Testis (tissue), 3 donors: ENCODE results near the gene GAPVD1. TPM values are rescaled to one million over a fixed set of nuclear protein-coding genes. Genes with fewer than 3 reads are reported as not detected.

ENCODE experiments used
- DNase-seq: peaks from one replicate; pipeline ENCODE4 v3.0.0-alpha.2; 2019
- H3K27ac ChIP-seq, 2 donors: fragments of 200-600 bp; sonication (generic); one replicate each; pipeline ENCODE4 v1.5.1; 2019
- H3K27me3 ChIP-seq: fragments of 200-600 bp; sonication (generic); one replicate; pipeline ENCODE4 v1.5.1; 2019
- H3K36me3 ChIP-seq: fragments of 200-600 bp; sonication (generic); one replicate; pipeline ENCODE4 v1.5.1; 2017; ENCODE audit warnings: low read depth; ENCODE audit errors: missing control alignments
- H3K4me1 ChIP-seq: fragments of 200-600 bp; sonication (generic); one replicate; pipeline ENCODE4 v1.5.1; 2019
- H3K4me3 ChIP-seq, 2 donors: fragments of 200-600 bp; sonication (generic); one replicate each; pipeline ENCODE4 v1.5.1; 2017 to 2019
- H3K9me3 ChIP-seq: fragments of 200-600 bp; sonication (generic); one replicate; pipeline ENCODE4 v1.5.1; 2017
- POLR2A ChIP-seq: fragments of 450-650 bp; IDR thresholded peaks from one replicate; pipeline ENCODE4 v1.6.1; 2017; ENCODE audit warnings: antibody characterized with exemption, mild to moderate bottlenecking, moderate library complexity
- WGBS, 2 donors: methylation state at CpG; one replicate each; pipeline ENCODE4 v1.1.5; 2018; 5-methylcytosine and 5-hydroxymethylcytosine counted together
- intact Hi-C: fragments of 100-400 bp; cut with DNase I; formaldehyde crosslinking; loops from one replicate; pipeline ENCODE4 v1.15.1; 2023; ENCODE audit warnings: low total_unique reads
- polyA plus RNA-seq: library from polyadenylated mRNA; stranded (reverse); fragments of 350-450 nt; fragmentation: Illumina TruSeq; extraction: RNeasy Lipid Tissue Mini Kit (QIAGEN cat#74804); gene quantifications from one replicate; pipeline ENCODE4 v1.2.3, GENCODE V29; 2014; ENCODE audit warnings: low read depth, low replicate concordance; ENCODE audit not compliant: insufficient read depth
- total RNA-seq, 2 donors: library from RNA; depleted of rRNA; stranded (reverse); fragments of >200 nt; gene quantifications; one replicate each; pipeline ENCODE4 v1.2.3, GENCODE V29; 2016
- TF ChIP-seq, protein P1 (sequence below), 3 experiments: fragments of 450-650 bp in 2 of 3; fragments of 200-600 bp in 1 of 3; sonication (generic) in 1 of 3; IDR thresholded peaks; one replicate each; pipeline ENCODE4 v1.5.1; 2016 to 2019; ENCODE audit warnings: antibody characterized with exemption in 3 of 3, mild to moderate bottlenecking in 2 of 3, moderate library complexity in 1 of 3

GAPVD1 gene
- total and polyA plus RNA-seq, 3 donors from 2014 or later, result 76.9 to 82.3 (median 80.0) TPM

GRCh38 chr9:125238915-125239446 is 22.6 kb upstream of the GAPVD1 start:
- peaks cover 34% of the 10 kb centered on the region for H3K4me1 ChIP-seq

DNA sequence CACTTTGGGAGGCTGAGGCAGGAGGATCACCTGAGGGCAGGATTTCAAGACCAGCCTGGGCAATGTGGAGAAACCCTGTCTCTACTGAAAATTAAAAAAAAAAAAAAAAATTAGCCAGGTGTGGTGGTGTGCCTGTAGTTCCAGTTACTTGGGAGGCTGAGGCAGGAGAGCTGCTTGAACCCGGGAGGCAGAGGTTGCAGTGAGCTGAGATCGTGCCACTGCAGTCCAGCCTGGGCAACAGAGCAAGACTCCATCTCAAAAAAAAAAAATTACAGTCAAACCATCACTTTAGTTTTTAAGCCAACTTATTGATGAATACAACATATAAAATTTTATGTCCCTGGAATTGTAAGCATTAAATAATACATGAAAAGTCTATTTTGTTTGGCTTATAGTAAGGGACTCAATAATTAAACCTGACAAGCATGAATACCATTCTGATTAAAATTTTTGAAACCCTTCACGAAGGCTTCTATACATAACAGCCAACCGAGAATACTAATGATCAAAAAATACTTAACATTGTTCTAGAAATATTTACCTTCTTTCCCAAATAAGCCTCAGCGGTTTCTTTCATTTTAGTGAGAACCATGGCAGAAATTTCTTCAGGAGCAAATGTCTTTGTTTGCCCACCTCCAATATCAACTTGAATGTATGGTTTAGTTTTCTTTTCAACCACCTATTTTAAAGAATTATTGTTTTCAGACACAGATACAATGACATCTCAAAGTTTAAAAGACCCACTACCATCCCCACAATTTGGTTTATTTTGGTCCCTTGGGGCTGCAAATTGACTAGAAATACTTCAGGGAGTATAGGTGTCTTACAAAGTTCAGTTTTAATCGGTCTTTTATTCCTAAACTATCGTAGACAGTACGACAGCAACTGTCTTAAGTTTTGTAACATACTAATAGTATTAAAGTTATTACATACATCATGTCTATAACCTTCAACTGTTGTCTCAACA is 21.7 kb upstream of the GAPVD1 start:
- H3K36me3 ChIP-seq, result peaks cover 4% of the 10 kb centered on the region
- no peak for TF ChIP-seq POLR2A
- TF ChIP-seq, protein P1, sequence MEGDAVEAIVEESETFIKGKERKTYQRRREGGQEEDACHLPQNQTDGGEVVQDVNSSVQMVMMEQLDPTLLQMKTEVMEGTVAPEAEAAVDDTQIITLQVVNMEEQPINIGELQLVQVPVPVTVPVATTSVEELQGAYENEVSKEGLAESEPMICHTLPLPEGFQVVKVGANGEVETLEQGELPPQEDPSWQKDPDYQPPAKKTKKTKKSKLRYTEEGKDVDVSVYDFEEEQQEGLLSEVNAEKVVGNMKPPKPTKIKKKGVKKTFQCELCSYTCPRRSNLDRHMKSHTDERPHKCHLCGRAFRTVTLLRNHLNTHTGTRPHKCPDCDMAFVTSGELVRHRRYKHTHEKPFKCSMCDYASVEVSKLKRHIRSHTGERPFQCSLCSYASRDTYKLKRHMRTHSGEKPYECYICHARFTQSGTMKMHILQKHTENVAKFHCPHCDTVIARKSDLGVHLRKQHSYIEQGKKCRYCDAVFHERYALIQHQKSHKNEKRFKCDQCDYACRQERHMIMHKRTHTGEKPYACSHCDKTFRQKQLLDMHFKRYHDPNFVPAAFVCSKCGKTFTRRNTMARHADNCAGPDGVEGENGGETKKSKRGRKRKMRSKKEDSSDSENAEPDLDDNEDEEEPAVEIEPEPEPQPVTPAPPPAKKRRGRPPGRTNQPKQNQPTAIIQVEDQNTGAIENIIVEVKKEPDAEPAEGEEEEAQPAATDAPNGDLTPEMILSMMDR (IDR thresholded peaks at IDR 0.05), result no peak
- intact Hi-C loops, result loop anchor here (10.0 kb wide), 1 partner anchor 375 kb away; the partner anchor contains the start of genes ARPC5L and RPL35
- no peak for DNase-seq
- no peaks in the 10 kb centered on the region for H3K9me3 ChIP-seq
- no peaks in the 10 kb centered on the region for H3K27me3 ChIP-seq
- 28 to 29% methylated on average over 8 of the region's 8 CpGs for WGBS, 2 donors
- peak overlapping the region; percentile 60 to 87 for H3K27ac ChIP-seq
- H3K4me3 ChIP-seq, result peak overlapping the region; percentile 80 to 82
- H3K4me1 ChIP-seq, result peaks cover 34% of the 10 kb centered on the region

More at GRCh38 chr9:125238915-125239446, 22.6 kb upstream of the GAPVD1 start:
- Histone ChIP-seq H3K36me3 (peaks cover 4% of the 10 kb centered on the region), H3K27ac (no peak overlapping the region), H3K4me3 (no peak overlapping the region), H3K27me3 (no peaks in the 10 kb centered on the region), H3K9me3 (no peaks in the 10 kb centered on the region)
- WGBS, 2 donors, result 89 to 91% methylated on average over 14 of the region's 14 CpGs
- TF ChIP-seq POLR2A, result no peak
- TF ChIP-seq, protein P1 (IDR thresholded peaks at IDR 0.05), result no peak
- no peak for DNase-seq
- intact Hi-C loops, result no loop called here

GRCh38 chr9:125240649-125240999 is 21.0 kb upstream of the GAPVD1 start:
- Histone ChIP-seq H3K9me3 (no peaks in the 10 kb centered on the region), H3K4me3 (peak overlapping the region; percentile 80 to 82), H3K27ac (peak overlapping the region; percentile 60 to 87), H3K4me1 (peaks cover 34% of the 10 kb centered on the region), H3K27me3 (no peaks in the 10 kb centered on the region), H3K36me3 (peaks cover 3% of the 10 kb centered on the region)
- intact Hi-C loops, result loop anchor here (10.0 kb wide), 1 partner anchor 376 kb away; the partner anchor contains the start of genes ARPC5L and RPL35
- TF ChIP-seq, protein P1 (IDR thresholded peaks at IDR 0.05), result no peak
- no peak for TF ChIP-seq POLR2A
- 0 to 1% methylated on average over 20 to 33 of the region's 33 CpGs for WGBS, 2 donors
- peak; percentile 46 for DNase-seq

DNA sequence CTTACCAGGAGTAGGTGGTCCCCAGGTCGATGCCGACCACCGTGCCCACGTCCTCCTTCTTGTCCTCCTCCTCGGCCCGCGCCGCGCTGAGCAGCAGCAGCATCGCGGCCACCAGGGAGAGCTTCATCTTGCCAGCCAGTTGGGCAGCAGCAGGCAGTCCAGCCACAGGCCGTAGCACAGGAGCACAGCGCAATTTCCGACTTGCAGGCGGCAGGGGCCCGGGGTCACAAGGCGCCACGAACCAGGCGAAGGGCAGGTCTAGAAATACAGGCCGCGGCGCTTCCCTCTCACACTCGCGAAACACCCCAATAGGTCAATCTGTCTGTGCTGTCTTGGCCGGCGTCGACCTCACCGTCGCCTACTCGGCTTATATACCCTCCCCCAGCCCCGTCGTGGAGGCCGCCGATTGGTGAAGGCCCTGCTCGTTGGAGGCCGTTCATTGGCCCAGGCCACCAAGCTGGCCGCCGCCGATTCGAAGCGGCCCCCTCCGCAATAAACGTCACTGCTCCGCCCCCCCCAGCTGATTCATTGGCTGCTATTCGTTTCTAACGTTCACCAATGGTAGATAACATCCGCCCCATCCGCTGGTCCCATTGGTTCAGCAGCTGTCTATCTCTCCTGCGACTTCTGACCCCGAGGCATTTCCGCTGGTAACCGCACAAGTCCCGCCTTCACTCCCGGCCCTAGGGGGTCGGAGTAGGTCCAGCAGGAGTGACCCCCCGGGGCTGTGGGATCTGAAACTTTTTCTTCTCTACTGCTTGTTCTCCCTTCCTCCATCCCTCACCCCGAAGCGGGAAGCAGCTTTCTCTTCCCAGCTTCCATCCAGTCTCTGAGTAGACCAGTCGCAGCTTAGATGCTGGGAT is 20.4 kb upstream of the GAPVD1 start, which contains the start of gene HSPA5:
Gene HSPA5 (minus strand): TSS at position 344 of the 863 bp plus-strand sequence. CDS start 217 bp downstream, at position 127.
- WGBS, 2 donors, result 0% methylated on average over 43 to 54 of the region's 59 CpGs
- Histone ChIP-seq H3K4me1 (peaks cover 34% of the 10 kb centered on the region), H3K27me3 (no peaks in the 10 kb centered on the region), H3K27ac (peak within 1 kb of the TSS; percentile 83 to 93), H3K36me3 (no peaks in the 10 kb centered on the region), H3K9me3 (no peaks in the 10 kb centered on the region), H3K4me3 (peak within 1 kb of the TSS; percentile 80 to 82)
- intact Hi-C loops, result loop anchor here (10.0 kb wide), 1 partner anchor 376 kb away; the partner anchor contains the start of genes ARPC5L and RPL35
- TF ChIP-seq POLR2A, result peak; percentile 97
- TF ChIP-seq, protein P1 (IDR thresholded peaks at IDR 0.05), result peak in 2 of 3 experiments; percentile 6 to 14
- peak; percentile 100 for DNase-seq
